ENCODE results near the gene FOXN3.

- TF ChIP-seq CTCF (IDR thresholded peaks at IDR 0.05; ENCODE audit: low read depth, low read length) (no peak), POLR2A (IDR thresholded peaks at IDR 0.05; ENCODE audit: extremely low read depth, insufficient read length) (no peak)
Observed at GRCh38 chr14:89427426-89428172, 10.6 kb upstream of the FOXN3 start.
